K562 (cell line): ENCODE results near the gene DCAF17. TPM values are rescaled to one million over a fixed set of nuclear protein-coding genes. Genes with fewer than 3 reads are reported as not detected.
A peak's percentile ranks its signal among the peaks of the same experiment; 100 is the strongest.

Experiments
- ATF3 ChIP-seq, 2 experiments: fragments of 450-650 bp in 1 of 2; sonication (generic) in 1 of 2; formaldehyde crosslinking in 1 of 2; IDR thresholded peaks in 1 of 2; conservative IDR thresholded peaks in 1 of 2; 2 replicates each; pipeline versions ENCODE4 v1.6.1 to v1.8.1; 2016 to 2023; ENCODE audit warnings: mild to moderate bottlenecking in 2 of 2, moderate library complexity in 2 of 2, inconsistent platforms in 1 of 2, missing genetic modification reagents in 1 of 2
- ERF ChIP-seq: fragments of 450-650 bp; formaldehyde crosslinking; IDR thresholded peaks from 2 replicates; pipeline ENCODE4 v1.4.0; 2020; ENCODE audit warnings: mild to moderate bottlenecking, mixed read lengths
- FOSL1 ChIP-seq: fragments of 200-800 bp; sonication (Bioruptor generic); conservative IDR thresholded peaks from 2 replicates; pipeline ENCODE4 v1.6.1; 2016; ENCODE audit warnings: missing genetic modification characterization, missing compliant biosample characterization
- HBP1 ChIP-seq: fragments of 450-650 bp; formaldehyde crosslinking; IDR thresholded peaks from 2 replicates; pipeline ENCODE4 v1.4.0; 2022; ENCODE audit warnings: missing genetic modification characterization
- HDAC3 ChIP-seq: fragments of 450-650 bp; IDR thresholded peaks from 2 replicates; pipeline ENCODE4 v1.6.1; 2018; ENCODE audit warnings: borderline replicate concordance, mild to moderate bottlenecking, moderate library complexity; ENCODE audit not compliant: partially characterized antibody
- JUND ChIP-seq, 2 experiments: IDR thresholded peaks; 2 replicates in 1 of 2; 3 replicates in 1 of 2; pipeline ENCODE4 v1.6.1; 2011; ENCODE audit warnings: borderline replicate concordance in 2 of 2, low read depth in 2 of 2, low read length in 2 of 2, improper control_type of control experiment in 1 of 2, missing biosample characterization in 1 of 2, missing genetic modification characterization in 1 of 2, missing genetic modification reagents in 1 of 2
- KDM1A ChIP-seq, 2 experiments: fragments of 450-650 bp; IDR thresholded peaks; 2 replicates each; pipeline ENCODE4 v1.6.1; 2016; ENCODE audit warnings: mild to moderate bottlenecking in 2 of 2
- MEIS2 ChIP-seq: fragments of 450-650 bp; IDR thresholded peaks from 2 replicates; pipeline ENCODE4 v1.6.1; 2014; ENCODE audit warnings: mild to moderate bottlenecking; ENCODE audit not compliant: partially characterized antibody
- POLR2AphosphoS5 ChIP-seq: IDR thresholded peaks from 2 replicates; pipeline ENCODE4 v1.6.1; 2011; ENCODE audit warnings: mild to moderate bottlenecking, low read depth, low read length, moderate library complexity; ENCODE audit not compliant: control insufficient read depth, insufficient read depth
- TEAD2 ChIP-seq: fragments of 450-650 bp; IDR thresholded peaks from 2 replicates; pipeline ENCODE4 v1.6.1; 2016; ENCODE audit warnings: missing genetic modification characterization, control low read depth, missing compliant biosample characterization
- ZBTB33 ChIP-seq: sonication (generic); formaldehyde crosslinking; IDR thresholded peaks from 2 replicates; pipeline ENCODE4 v1.8.1; 2023; ENCODE audit warnings: mild to moderate bottlenecking, missing genetic modification reagents
- ZNF274 ChIP-seq: IDR thresholded peaks from 2 replicates; pipeline ENCODE4 v1.6.1; 2011; ENCODE audit warnings: low read depth, mild to moderate bottlenecking, low read length, moderate library complexity, borderline replicate concordance
- ZNF347 ChIP-seq: fragments of 450-650 bp; formaldehyde crosslinking; IDR thresholded peaks from 2 replicates; pipeline ENCODE4 v1.4.0; 2020; ENCODE audit warnings: low read depth, mild to moderate bottlenecking, moderate library complexity
- ZNF395 ChIP-seq: fragments of 200-800 bp; sonication (Bioruptor generic); IDR thresholded peaks from 2 replicates; pipeline ENCODE4 v1.6.1; 2017; ENCODE audit warnings: missing genetic modification characterization, missing compliant biosample characterization
- polyA plus RNA-seq, 8 experiments: library from polyadenylated mRNA; depleted of rRNA in 4 of 8; stranded (reverse) in 5 of 8; unstranded in 3 of 8; fragments of >200 nt; fragmentation: Nextera tagmentation in 2 of 8; fragmentation: Illumina TruSeq in 1 of 8; extraction: Ambion mirVana in 2 of 8; extraction: Trizol in 1 of 8; gene quantifications; 2 replicates each; pipeline versions ENCODE4 v1.2.1 to v1.2.3, GENCODE V29; 2011 to 2014; ENCODE audit warnings: inconsistent platforms in 1 of 8, missing spikeins in 1 of 8
- total RNA-seq, 7 experiments: library from RNA; depleted of rRNA in 6 of 7; stranded (reverse); fragments of >200 nt in 6 of 7; fragmentation: Illumina TruSeq in 2 of 7; extraction: Trizol in 2 of 7; gene quantifications; 2 replicates each; pipeline versions ENCODE4 v1.2.1 to v1.2.3, GENCODE V29; 2011 to 2021; ENCODE audit warnings: low replicate concordance in 1 of 7

The DCAF17 gene
- total and polyA plus RNA-seq, 9 of the 15 experiments (the other 6 are each of a cell fraction or from before 2014, with no cell fraction given), result 10.0 to 38.5 (median 27.1) TPM

GRCh38 chr2:171436307-171436706 lies 2.3 kb downstream of the DCAF17 start (continued):
- TF ChIP-seq JUND (IDR thresholded peaks at IDR 0.05; ENCODE audit: borderline replicate concordance, low read depth, low read length), result peak; percentile 24; the same call in 1 of the 2 replicates
- no peak for TF ChIP-seq JUND (tag; IDR thresholded peaks at IDR 0.05; ENCODE audit: borderline replicate concordance, low read depth, low read length)
- TF ChIP-seq HDAC3, result no peak
- TF ChIP-seq ZNF274, result no peak
- TF ChIP-seq ZNF395 (CRISPR knock-in tag), result no peak
- no peak for TF ChIP-seq TEAD2
- no peak for TF ChIP-seq ERF (CRISPR knock-in tag)
- peak; percentile 54 for TF ChIP-seq ATF3 (IDR thresholded peaks at IDR 0.05)
- no peak for TF ChIP-seq ATF3 (CRISPR knock-in tag; conservative IDR thresholded peaks at IDR 0.05)
- TF ChIP-seq ZBTB33, result no peak
- no peak for TF ChIP-seq ZNF347 (CRISPR knock-in tag)
- TF ChIP-seq MEIS2, result peak; percentile 53
- no peak for TF ChIP-seq POLR2AphosphoS5
- TF ChIP-seq KDM1A (IDR thresholded peaks at IDR 0.05), result peak; percentile 81
- TF ChIP-seq FOSL1 (tag), result peak; percentile 62
- no peak for TF ChIP-seq HBP1 (CRISPR knock-in tag)
